GM19455 (cell line): ENCODE data around the gene ATP5F1E.
"Not testable (repeated sequence)": the region's sequence is repeated elsewhere in the genome, so short reads cannot be mapped to it uniquely, and the experiment has no call there.

ENCODE experiments used
- ATAC-seq: cut with Tn5 transposase; IDR thresholded peaks from one replicate; pipeline ENCODE4 v1.9.1; 2021; ENCODE audit not compliant: unreplicated experiment

ATP5F1E gene

DNA sequence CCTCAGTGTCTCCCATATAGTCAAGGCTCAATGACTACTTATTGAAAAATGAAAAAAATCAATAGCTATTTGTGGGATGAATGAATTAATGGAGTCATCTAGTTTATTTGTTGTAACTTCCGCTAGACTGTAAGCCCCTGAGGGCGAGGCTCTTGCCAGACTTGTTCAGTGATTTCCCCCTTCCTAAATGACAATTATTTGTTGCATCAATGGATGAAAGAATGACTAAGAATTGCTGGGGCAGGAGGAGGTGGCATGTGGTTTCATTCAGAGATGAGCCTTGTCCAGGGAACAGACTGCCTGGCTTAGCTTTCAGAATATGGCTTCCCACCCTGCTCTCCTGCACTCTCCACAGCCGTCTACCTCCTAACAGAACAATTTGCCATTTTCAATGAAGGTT lies 11.6 kb upstream of the ATP5F1E start:
- no peak for ATAC-seq

DNA sequence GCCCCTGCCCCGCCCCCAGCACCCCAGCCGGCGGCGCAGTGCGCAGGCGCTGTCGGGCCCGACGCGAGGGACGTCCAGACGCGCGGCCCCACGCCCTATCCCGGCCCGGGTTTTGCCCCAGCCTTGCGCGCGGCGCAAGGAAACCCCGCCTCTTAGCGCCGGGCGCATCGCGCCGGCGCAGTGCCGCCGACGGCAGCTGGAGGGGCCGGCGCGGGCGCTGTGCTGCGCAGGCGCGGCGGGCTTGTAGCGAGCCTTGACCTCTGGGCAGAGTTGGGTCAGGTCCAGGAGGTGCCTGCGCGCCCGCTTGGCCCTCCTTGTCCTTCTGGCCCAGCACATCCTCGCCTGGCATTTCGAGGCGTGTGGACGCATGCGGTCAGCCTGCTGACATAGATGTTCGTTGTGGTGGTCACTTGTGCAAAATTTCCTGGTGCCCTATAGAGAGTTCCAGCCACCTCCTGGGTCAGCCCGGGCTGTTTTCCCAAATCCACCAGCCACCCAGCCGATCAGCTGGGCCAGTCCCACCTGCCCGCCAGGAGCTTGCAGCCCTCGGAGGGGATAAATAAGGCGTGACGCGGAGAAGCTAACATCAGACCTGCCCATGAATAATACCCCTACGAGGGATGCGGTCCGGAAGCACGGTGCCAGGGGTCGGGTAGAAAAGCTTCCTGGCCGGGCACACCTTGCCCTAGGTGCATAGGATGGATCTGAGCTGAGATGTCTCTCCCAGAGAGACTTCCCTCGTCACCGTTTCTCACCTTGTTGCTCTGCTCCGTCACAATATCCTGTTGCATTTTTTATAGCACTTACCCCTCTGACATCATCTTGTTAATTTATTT lies 10.9 kb upstream of the ATP5F1E start:
- peak; percentile 85 for ATAC-seq

DNA sequence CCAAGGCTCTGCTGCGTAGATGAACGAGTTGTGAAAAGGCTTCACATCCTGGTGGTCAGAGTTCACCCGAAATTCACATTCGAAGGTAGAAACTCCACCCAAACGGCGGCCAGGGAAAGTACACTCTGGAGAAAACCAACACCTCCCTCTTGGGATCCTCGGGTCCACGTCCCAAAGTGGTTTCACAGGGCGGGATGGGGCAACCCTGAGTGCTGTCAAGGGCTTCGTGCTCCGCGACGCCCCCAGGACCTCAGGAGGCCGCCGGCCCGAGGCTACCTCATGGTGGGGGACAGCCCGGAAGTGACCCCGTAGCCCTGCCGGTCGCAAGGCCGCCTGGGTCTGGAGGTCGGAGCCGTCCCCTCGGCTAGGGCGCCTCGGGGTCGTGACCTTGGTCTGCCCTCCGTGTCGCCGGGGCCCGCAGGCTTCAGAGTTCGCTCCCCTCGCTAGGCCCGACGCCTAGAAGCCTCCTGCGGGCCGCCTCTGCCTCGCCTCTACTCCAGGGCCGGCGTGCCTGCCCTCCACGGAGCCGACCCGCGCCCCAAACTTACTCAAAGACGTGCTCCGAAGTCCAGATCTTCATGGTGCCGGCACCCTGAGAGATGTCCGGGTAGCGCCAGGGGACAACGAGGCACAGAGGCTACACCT lies 10.1 kb upstream of the ATP5F1E start, which contains the start of gene PRELID3B:
TSS of gene PRELID3B (minus strand) at position 636 of the 645 bp plus-strand sequence. CDS start at position 580, 56 bp downstream.
- peak; percentile 35 for ATAC-seq

DNA sequence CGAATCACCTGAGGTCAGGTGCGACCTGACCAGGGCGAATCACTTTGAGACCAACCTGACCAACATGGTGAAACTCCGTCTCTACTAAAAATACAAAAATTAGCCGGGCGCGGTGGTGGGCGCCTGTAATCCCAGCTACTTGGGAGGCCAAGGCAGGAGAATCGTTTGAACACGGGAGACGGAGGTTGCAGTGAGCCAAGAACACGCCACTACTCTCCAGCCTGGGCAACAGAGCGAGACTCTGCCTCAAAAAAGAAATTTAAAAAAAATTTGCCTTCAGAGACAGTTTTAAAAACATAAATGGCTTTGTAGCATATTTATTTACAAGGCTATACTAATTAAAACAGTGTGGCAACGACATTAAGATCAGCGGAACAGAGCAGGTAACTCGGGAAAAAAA lies 9.4 kb upstream of the ATP5F1E start:
- not testable (repeated sequence) for ATAC-seq

DNA sequence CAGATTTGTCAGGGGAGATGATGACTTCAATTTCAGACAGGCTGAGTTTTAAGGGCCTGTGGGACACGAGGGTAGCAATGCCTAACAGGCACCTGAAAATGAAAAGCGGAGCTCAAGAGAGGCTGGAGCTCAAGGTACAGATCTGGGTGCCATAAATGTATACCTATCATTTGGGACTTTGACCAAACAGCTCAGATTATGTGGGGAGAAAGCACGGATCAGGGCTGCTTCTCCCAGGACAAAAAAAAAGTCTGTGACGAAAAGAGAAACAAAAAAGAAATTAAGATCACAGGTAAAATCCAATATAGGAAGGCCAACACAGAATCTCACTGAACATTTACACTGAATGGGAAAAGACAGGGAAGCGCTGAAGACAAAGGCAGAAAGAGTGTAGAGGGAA lies 8.5 kb upstream of the ATP5F1E start:
- no peak for ATAC-seq

DNA sequence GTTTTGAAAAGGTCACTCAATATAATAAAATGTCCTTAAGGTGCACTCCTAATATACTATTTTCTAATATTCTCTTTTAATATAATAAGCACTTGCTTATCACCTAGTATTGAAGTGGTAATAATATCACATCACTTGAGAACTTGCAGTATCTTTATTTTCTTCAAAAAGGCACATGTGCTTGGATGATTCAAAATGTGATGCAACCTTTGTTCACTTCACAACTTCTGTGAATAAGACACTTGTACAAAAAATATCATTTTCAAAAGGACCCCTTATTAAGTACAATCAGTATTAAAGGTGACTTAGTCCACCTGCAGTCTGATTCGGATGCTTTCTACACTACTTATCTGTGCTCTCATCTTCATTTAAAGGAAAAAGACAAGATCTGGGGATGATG lies 7.1 kb upstream of the ATP5F1E start:
- ATAC-seq, result no peak

DNA sequence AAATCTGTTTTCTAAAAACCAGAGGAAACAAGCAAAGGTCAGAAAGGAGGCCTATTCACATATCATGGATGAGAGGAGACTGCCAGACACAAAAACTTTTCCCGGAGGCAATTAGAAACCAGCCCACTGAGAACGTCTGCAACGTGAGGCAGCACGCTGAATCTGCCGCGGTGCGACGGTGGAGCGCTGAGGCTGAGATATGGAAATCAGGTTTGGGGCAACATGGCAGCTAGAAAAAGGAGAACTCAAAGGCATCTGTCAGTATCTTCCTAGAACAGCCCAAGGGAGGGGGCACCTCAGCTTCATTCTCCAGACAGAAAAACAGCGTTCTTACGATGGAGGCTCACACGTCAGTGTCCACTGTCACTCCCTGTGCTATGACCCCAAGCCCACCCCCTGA lies 5.3 kb upstream of the ATP5F1E start:
- no peak for ATAC-seq

DNA sequence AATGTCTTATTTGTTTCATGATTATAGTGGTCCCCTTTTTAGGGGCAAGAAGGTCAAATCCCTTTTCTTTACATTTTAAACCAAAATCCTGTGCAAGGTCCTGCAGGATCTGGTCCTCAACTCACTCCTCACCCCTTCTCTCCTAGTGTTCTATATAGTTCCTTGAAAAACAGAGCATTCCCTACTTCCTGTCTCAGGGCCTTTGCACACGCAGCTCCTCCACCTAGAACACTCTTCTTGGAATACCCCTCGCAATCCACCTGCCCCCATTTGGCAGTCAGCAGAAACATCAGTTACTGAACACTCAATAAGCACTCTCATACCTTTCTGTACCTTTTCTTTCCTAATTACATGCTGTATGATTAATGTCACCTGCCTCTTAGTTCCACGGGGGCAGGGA lies 3.2 kb upstream of the ATP5F1E start:
- no peak for ATAC-seq

DNA sequence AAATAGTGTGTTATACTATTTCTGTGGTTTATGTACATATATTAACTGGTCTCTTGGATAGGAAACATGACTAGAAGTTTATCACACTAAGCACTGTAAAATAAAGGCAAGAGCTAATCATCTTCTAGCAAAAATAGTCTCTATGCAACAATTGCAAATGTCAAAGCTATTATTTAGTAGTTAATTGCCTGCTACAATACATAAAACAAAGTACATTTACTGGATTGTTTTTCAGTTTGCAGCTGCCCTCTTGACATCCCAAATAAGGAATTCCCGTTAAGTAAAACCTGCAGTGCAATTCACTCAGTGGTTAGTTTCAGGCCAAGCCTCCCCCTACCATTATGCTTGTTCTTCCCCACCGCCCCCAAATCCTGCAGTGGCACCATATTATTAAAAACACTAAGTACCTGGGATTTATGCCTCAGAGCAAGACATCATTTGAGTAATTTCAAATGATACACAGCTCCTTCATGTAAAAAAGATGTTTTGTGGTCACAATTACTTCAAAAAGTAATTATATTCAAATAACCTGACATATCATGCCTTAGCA lies 1.6 kb upstream of the ATP5F1E start:
- ATAC-seq, result no peak

DNA sequence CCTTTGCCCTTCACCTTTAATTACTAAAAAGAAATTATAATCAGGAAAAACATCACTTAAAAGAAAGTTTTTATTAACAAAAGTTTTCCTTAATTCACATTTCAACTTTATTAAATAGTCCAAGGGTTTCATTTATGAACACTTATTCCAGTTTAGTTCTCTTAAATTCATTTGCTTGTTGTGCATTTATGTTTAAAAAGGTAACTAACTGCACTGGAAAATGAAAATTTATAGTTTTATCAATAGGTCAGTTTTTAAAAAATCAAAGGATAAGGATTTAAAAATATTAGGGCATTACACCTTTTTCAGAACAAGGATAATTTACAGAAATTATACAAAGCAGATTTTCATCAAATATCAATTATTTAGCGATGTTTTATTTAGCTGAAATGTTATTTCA lies 958 bp upstream of the ATP5F1E start:
- ATAC-seq, result no peak

DNA sequence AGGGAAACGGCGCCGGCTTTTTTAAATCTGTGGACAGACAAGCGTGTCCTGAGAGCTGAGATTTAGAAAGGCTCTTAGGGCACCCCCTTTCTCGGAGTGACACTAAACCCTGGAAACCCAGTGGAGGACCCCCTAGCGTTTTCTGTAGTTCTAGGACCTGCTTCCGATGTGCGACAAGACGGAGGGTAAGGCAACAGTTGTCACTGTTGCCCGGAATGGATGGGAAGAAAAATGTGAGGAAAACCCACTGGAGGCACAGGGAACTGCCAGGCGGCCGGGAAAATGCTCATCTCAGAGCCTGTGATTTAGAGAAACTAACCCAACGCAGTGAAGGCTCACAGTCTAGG lies 551 bp upstream of the ATP5F1E start:
- ATAC-seq, result peak; percentile 42

DNA sequence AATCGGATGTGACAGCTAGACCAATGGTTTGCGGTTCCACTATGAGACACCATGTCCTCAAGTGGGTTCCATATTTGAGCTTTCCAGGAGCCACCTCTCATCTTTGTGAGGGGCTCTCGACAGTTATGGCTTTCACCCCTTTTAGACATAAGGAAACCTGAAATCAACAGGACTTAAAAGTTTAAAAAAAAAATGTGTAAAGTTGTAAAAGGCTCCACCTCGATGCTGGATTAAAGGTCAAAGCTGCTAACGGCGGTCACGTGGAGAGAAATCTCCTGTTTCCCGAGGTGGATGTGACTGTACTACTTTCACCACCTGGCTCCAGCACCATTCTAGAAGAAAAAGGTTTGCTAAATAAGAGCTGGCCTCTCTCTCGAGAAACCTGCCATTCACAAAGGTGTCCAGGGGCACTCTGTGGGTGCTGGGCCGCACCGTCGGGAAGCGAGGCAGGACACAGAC lies 542 bp downstream of the ATP5F1E start:
- no peak for ATAC-seq

DNA sequence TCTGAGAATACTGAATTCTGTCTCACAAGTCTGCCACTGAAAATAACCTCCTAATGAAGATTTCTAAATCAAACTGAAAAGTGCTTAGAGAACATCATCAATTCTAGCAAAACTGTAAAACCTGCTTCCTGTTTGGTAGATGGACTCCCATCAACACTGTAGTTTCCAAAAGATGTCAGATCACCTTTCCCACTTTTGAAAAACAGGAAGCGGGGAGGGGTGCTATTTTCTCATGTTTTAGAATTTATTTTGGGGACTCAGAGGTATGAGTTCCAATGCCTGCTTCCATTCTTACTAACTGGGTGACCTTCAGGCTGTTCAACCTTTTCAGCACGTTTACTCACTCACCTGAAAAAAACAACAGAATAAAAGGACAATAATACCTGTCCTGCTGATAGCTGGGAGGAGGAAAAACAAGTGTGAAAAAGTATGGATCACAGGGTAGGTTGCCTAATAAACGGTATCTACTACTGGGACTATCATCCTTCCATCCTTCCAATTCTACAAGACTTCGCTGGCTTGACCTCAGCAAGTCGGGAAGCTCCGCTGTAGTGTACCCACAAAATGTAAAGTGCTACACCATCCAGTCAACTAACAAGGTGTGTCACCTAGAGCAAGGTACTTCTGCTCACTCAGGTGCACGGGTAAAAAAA lies 1.1 kb downstream of the ATP5F1E start:
- ATAC-seq, result no peak

DNA sequence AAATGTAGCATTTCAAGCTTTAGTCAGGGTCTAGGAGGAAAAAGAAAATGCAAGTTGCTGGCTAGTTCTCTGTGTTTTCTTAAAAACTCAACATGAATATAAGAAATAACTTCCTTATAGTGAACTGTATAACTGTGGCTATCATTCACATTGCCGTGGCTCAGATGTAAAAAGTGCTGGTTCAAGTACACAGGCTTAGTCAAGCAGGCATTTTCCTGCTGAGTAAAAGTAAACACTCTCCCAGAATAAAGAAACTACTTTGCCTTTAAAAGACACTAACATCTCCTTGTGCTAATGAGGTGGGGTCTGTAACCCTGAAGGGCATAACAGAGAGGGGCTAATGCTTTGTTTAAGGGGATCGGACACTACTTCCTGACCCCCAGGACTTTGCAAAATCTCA lies 3.3 kb downstream of the ATP5F1E start:
- no peak for ATAC-seq

DNA sequence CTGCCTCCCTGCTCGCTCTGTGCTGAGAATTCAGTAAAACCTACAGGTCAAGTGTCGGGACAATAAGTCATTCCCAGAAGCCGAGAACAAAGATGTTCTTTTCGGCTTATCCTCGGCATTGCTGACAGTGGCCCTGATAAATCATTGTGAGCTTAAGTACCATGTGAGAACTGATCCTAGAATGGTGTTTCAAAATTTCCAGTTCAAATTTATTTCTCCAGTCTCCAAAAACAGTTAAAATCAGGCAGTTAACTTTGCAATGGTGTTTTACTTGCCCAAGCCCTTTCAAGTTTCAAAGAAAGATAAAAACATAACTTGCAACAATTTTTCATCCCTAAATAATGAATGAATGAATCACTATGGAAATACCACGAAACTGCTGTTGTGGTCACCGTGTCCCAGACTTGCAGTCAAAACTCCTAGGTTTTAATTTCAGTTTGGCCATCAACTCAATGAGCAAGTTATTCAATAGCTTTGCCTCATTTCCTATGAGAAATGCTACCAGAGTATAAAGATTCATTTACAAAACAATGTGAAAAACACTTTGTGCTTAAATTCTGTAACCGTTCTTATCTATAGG lies 4.3 kb downstream of the ATP5F1E start:
- ATAC-seq, result no peak

DNA sequence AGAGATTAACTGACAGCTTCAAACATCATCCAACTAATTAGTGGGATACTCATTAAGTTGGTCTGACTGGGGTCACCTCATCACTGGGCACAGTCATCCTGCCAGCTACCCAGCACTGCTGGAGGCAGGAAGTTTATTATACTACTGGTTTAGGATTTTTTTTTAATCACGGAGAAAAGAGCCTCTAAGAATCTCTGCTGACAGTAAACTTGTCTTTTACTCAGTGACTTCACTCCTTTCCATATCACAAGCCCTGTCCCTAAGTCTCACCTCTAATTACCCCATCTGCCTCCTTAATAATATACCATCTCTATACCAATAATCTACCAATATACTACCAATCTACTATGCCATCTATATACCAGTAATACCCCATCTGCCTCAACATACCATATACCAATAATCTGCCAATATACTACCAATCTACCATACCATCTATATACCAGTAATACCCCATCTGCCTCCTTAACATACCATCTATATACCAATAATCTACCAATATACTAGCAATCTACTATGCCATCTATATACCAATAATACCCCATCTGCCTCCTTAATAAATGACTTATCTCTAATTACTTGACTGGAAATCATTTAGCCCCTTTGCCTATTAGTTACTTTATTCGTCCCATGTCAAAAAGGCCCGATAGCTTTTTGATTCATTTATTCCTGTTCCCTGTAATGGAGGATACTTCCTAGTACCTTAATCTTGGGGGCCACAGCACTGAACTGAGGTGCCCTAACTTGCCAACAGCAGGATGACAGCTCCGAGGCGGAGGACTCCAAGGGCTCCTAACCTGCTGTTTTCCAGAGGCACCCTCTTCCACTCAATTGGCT lies 5.0 kb downstream of the ATP5F1E start:
- ATAC-seq, result no peak

DNA sequence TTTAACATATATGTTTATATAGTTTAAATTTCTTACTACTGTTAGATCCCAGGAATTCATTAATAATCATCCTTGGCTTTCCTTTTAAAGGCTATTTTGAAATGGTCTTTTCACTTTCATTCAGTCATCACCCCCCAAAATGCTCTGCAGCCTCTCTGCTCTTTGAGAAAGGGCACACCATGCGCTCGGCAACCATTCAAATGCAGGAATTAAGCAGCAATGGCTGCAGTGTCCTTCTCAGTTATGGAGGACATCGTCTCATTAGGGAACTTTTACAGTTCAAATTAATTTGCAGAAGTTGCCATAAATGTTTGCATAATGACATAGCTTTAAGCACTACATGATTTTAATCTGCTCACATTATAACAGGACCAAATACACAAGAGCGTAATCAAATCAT lies 6.6 kb downstream of the ATP5F1E start:
- ATAC-seq, result no peak

DNA sequence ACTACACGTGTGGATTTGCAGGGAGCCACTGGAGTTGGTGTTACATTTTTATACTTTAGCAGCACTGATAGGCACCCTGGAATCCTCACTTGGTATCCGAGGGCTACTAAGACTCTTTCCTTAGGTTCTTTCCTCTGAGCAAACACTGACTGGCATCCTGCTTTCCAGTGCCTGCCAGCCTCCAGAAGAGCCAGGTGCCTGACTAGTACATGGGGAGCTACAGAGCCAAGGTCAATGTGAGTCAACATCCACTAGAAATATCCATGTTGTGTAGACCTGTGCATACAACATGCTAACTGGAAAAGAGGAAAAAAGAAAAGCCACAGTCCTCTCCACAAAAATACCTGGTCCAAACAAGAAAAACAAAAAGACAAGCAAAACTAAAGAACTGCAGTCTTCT lies 7.0 kb downstream of the ATP5F1E start:
- no peak for ATAC-seq

DNA sequence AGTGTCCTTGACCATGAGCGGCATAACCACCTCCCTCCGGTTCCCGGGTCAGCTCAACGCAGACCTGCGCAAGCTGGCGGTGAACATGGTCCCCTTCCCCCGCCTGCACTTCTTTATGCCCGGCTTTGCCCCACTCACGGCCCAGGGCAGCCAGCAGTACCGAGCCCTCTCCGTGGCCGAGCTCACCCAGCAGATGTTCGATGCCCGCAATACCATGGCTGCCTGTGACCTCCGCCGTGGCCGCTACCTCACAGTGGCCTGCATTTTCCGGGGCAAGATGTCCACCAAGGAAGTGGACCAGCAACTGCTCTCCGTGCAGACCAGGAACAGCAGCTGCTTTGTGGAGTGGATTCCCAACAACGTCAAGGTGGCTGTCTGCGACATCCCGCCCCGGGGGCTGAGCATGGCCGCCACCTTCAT lies 8.0 kb downstream of the ATP5F1E start:
- no peak for ATAC-seq

DNA sequence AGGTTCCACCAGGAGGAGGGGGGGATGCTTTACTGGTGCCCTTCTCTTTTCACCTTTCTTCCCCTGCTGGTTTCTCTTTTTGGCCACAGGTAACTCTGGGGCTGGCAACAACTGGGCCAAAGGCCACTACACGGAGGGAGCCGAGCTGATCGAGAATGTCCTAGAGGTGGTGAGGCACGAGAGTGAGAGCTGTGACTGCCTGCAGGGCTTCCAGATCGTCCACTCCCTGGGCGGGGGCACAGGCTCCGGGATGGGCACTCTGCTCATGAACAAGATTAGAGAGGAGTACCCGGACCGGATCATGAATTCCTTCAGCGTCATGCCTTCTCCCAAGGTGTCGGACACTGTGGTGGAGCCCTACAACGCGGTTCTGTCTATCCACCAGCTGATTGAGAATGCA lies 8.5 kb downstream of the ATP5F1E start:
- ATAC-seq, result no peak
